ENCODE results near the gene AOPEP.

- TF ChIP-seq CTCF (IDR thresholded peaks at IDR 0.05), result no peak
- no peak for TF ChIP-seq EZH2 (IDR thresholded peaks at IDR 0.05)
- no peak for TF ChIP-seq EZH2phosphoT487 (IDR thresholded peaks at IDR 0.05)
These were observed 281.8 kb downstream of the AOPEP start for GRCh38 chr9:95008151-95008771.
